GM13977 (cell line): ENCODE data around the gene BAAT.

Experiments
- DNase-seq: peaks from one replicate; pipeline ENCODE4 v3.0.0; 2012; ENCODE audit warnings: low spot score
- CTCF ChIP-seq: IDR thresholded peaks from 2 replicates; pipeline ENCODE4 v1.5.1; 2012; ENCODE audit warnings: mild to moderate bottlenecking, control low read depth; ENCODE audit not compliant: insufficient read depth; ENCODE audit errors: extremely low read depth, missing control alignments
- in situ Hi-C: fragments of 300-500 bp; cut with MboI; formaldehyde crosslinking; loops from one replicate; pipeline ENCODE4 v1.12.0; 2022; ENCODE audit warnings: low sequenced_read_pairs, low pct_unique_long_range_greater_than_20kb, mixed read lengths, inconsistent platforms; ENCODE audit not compliant: unreplicated experiment

Gene BAAT

GRCh38 chr9:101317735-101318134, 67.1 kb downstream of the BAAT start:
- in situ Hi-C loops = loop anchor here (25.0 kb wide), 1 partner anchor 605 kb away; no protein-coding TSS in a partner anchor

GRCh38 chr9:101315112-101315450, 69.7 kb downstream of the BAAT start:
- DNase-seq = no peak
- in situ Hi-C loops = loop anchor here (25.0 kb wide), 1 partner anchor 603 kb away; no protein-coding TSS in a partner anchor
- TF ChIP-seq CTCF = no peak

More at GRCh38 chr9:101317735-101318134, 67.1 kb downstream of the BAAT start:
- DNase-seq = no peak
- no peak for TF ChIP-seq CTCF

- in situ Hi-C loops = loop anchor here (25.0 kb wide), 1 partner anchor 600 kb away; no protein-coding TSS in a partner anchor
- DNase-seq = no peak
- TF ChIP-seq CTCF = no peak
Observed at GRCh38 chr9:101312661-101313060, 72.1 kb downstream of the BAAT start.

GRCh38 chr9:101311758-101312420, 72.9 kb downstream of the BAAT start:
- TF ChIP-seq CTCF = peak; percentile 63
- in situ Hi-C loops = loop anchor here (25.0 kb wide), 1 partner anchor 600 kb away; no protein-coding TSS in a partner anchor
- peak; percentile 66 for DNase-seq

- TF ChIP-seq CTCF = no peak
- no peak for DNase-seq
- in situ Hi-C loops = loop anchor here (25.0 kb wide), 1 partner anchor 599 kb away; no protein-coding TSS in a partner anchor
Observed at GRCh38 chr9:101311191-101311590, 73.6 kb downstream of the BAAT start.
